ENCODE data around the gene MBD3.

MBD3 gene

GRCh38 chr19:1591421-1592023 is 1.1 kb downstream of the MBD3 start:
- peak overlapping the region; percentile 88 for H3K27ac ChIP-seq
- DNase-seq = no peak
- TF ChIP-seq CTCF (IDR thresholded peaks at IDR 0.05; ENCODE audit: low read depth, low read length, missing control alignments) = no peak
- H3K4me3 ChIP-seq (ENCODE audit: low read depth, low read length) = peak overlapping the region; percentile 92
- no peaks in the 10 kb centered on the region for H3K36me3 ChIP-seq (replicated peaks)
- in situ Hi-C loops (cut with HindIII; ENCODE audit: low pct_ligation_motif_present, low sequenced_read_pairs) = no loop called here
- H3K27me3 ChIP-seq (replicated peaks) = no peaks in the 10 kb centered on the region

DNA sequence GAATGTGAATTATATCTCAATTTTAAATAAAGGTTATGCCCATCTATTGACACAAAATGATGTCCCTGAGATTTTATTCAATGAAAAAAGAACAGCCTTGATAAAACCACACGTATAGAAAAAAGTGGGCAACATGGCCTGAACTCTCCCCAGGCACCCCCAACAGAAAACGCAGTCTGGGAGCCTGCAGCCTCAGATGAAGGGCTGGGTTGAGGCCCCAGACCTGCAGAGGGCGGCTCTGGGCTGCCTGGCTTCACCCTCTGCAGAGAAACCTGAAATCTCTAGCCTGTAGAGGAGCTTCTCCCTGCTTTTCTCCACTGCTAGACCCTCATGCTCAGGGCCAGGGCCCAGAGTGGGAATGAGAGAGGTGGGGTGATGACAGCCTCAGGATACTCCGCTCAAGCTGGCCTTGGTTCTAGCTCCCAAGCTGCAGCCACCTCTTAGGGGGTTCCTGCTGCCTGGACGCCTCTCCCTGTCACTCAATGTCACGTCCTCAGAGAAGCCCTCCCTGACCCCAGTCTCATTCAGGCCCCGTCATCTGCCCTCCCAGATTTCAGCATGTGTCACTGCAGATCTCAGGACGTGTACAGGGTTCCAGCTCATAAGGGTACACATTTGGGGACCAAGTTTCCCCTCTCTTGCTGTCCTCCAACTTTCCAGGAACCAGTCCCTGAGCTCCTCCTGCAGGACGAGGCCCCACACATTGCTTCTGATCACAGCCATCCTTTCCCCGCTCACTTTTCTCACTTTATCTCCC is 1.8 kb downstream of the MBD3 start:
- DNase-seq = no peak
- in situ Hi-C loops (cut with HindIII; ENCODE audit: low pct_ligation_motif_present, low sequenced_read_pairs) = no loop called here
- no peaks in the 10 kb centered on the region for H3K27me3 ChIP-seq (replicated peaks)
- TF ChIP-seq CTCF (IDR thresholded peaks at IDR 0.05; ENCODE audit: low read depth, low read length, missing control alignments) = peak; percentile 63
- H3K36me3 ChIP-seq (replicated peaks) = peaks cover 5% of the 10 kb centered on the region
- H3K27ac ChIP-seq = peak overlapping the region; percentile 88
- H3K4me3 ChIP-seq (ENCODE audit: low read depth, low read length) = peak overlapping the region; percentile 92

DNA sequence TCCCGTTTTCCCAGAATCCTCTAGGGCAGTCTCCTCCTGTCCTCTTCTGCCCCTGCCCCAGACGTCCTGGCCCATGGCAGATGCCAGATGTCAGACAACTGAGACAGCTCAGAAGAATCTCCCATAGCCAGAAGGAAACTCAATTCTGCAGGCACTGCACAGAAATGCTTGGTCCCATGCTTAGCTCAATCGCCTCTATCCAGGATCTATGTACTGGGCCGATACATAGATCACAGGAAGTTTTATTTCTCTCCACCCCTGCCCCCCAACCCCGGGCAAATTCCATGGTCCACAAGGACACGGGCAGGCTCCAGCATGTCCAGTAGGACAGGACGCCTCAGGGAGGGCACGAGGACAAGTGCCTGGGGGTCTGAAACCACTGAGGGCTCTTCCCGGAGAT is 4.8 kb downstream of the MBD3 start:
- in situ Hi-C loops (cut with HindIII; ENCODE audit: low pct_ligation_motif_present, low sequenced_read_pairs) = no loop called here
- Histone ChIP-seq H3K36me3 (replicated peaks) (peaks cover 23% of the 10 kb centered on the region), H3K27ac (no peak overlapping the region), H3K27me3 (replicated peaks) (no peaks in the 10 kb centered on the region), H3K4me3 (ENCODE audit: low read depth, low read length) (no peak overlapping the region)
- DNase-seq = no peak
- TF ChIP-seq CTCF (IDR thresholded peaks at IDR 0.05; ENCODE audit: low read depth, low read length, missing control alignments) = no peak

DNA sequence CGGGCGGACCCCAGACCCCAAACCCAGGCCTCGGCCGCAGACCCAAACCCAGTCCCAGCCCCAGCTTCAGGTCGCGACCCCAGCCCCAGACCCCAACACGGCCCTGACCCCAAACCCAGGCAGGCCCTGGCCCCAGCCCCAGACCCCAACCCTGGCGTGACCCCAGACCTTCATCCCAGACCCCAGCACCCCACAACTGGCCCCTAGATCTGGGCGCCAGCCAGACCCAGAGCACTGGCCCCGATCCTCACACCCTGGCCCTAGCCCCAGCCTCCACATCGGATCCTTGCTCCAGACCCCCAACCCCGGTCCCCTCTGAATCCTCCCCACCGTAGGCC is 7.5 kb downstream of the MBD3 start:
- in situ Hi-C loops (cut with HindIII; ENCODE audit: low pct_ligation_motif_present, low sequenced_read_pairs) = no loop called here
- no peak for TF ChIP-seq CTCF (IDR thresholded peaks at IDR 0.05; ENCODE audit: low read depth, low read length, missing control alignments)
- H3K27ac ChIP-seq = no peak overlapping the region
- H3K4me3 ChIP-seq (ENCODE audit: low read depth, low read length) = no peak overlapping the region
- no peak for DNase-seq
- H3K27me3 ChIP-seq (replicated peaks) = no peaks in the 10 kb centered on the region
- H3K36me3 ChIP-seq (replicated peaks) = peaks cover 40% of the 10 kb centered on the region

DNA sequence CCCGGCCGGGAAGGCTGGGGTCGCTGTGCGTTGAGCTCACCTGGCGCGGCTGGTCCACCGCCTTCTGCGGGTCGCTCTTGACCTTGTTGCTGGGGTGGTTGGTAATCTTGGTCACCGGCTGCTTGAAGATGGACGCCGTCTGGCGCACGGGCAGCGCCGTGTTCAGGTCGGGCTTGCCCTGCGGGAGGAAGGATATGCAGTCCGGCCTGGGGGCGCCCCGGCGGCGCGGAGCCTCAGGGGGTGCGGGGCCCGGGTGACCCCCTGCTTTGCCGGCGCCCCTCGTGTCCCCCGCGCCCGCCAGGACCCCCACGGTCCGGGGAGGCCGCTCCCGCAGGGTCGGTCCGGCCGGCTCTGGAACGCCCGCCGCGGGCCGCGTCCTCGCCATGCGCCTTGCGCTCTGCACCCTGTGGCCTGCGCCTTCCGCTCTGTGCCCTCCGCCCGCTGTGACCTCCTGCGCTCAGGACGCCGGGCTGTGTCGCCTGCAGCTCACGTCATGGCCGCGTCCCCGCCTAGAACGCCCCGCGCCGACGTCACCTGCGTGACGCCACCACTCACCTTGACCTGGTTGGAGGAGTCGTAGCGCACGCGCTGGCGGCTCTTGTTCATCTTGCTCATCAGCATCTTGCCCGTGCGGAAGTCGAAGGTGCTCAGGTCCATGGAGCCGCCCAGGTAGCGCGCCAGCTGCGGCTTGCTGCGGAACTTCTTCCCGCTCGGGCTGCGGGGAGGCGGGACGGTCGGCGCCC is 8.0 kb downstream of the MBD3 start:
- Histone ChIP-seq H3K27ac (no peak overlapping the region), H3K4me3 (ENCODE audit: low read depth, low read length) (no peak overlapping the region), H3K36me3 (replicated peaks) (peaks cover 44% of the 10 kb centered on the region), H3K27me3 (replicated peaks) (no peaks in the 10 kb centered on the region)
- TF ChIP-seq CTCF (IDR thresholded peaks at IDR 0.05; ENCODE audit: low read depth, low read length, missing control alignments) = no peak
- DNase-seq = no peak
- in situ Hi-C loops (cut with HindIII; ENCODE audit: low pct_ligation_motif_present, low sequenced_read_pairs) = no loop called here

All from brain microvascular endothelial cell (primary cell).